Measurements from ENCODE around the gene FTCD.

Gene FTCD

DNA sequence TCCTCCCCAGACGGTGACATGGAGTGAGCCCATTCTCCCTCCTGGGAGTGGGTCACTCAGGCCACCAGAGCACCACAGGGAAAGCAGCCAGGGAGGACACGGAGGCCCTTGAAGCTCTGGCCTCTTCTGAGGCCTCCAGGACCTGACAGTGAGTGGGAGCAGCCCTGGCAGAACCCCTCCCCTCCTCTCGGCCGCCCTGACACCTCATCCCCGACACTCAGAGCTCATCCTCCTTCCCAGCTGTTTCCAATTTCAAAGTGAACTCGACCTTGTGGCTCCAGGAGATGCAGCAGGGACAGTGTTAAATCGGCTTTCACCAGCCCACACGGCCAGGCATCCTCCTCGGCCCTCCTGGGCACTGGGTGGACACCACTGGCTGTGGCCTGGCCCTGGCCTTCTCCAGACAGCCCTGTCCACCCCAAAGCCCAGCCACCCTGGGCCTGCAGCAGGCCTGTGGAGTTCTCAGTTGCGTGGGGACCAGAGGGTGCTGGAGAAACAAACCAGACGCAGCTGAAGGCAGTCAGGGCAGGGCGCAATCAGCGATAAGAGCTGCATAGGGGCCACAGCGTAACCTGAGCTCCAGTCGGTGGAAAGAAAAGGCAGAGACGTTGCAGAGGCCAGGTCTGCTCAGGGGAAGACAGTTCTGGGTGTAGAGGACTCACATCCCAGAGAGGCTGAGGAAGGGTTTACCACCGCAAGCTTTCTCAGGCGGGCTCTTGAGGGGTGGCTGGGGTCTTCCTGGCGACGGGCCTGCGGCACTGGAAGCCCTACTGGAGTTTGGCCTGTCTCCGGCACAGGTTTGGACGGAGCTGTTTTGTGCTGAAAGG lies 27.1 kb downstream of the FTCD start:
- ChIA-PET POLR2A (interaction anchor here (0.8 to 1.1 kb wide), 3 partner anchors 8 to 146 kb away, joined by 3 to 4 read pairs (median 3); partner anchors contain the start of gene COL6A1), CTCF (interaction anchor here (1.4 to 3.4 kb wide), 4 partner anchors 11 to 158 kb away, joined by 5 to 17 read pairs (median 12); no protein-coding TSS in a partner anchor)
- TF ChIP-seq, protein P1, sequence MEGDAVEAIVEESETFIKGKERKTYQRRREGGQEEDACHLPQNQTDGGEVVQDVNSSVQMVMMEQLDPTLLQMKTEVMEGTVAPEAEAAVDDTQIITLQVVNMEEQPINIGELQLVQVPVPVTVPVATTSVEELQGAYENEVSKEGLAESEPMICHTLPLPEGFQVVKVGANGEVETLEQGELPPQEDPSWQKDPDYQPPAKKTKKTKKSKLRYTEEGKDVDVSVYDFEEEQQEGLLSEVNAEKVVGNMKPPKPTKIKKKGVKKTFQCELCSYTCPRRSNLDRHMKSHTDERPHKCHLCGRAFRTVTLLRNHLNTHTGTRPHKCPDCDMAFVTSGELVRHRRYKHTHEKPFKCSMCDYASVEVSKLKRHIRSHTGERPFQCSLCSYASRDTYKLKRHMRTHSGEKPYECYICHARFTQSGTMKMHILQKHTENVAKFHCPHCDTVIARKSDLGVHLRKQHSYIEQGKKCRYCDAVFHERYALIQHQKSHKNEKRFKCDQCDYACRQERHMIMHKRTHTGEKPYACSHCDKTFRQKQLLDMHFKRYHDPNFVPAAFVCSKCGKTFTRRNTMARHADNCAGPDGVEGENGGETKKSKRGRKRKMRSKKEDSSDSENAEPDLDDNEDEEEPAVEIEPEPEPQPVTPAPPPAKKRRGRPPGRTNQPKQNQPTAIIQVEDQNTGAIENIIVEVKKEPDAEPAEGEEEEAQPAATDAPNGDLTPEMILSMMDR (IDR thresholded peaks at IDR 0.05; ENCODE audit: insufficient read depth, low read length, missing control alignments), result no peak
- no peak for DNase-seq (ENCODE audit: low read depth, low spot score)
- H3K4me3 ChIP-seq (ENCODE audit: low read depth, low read length), result no peak overlapping the region

DNA sequence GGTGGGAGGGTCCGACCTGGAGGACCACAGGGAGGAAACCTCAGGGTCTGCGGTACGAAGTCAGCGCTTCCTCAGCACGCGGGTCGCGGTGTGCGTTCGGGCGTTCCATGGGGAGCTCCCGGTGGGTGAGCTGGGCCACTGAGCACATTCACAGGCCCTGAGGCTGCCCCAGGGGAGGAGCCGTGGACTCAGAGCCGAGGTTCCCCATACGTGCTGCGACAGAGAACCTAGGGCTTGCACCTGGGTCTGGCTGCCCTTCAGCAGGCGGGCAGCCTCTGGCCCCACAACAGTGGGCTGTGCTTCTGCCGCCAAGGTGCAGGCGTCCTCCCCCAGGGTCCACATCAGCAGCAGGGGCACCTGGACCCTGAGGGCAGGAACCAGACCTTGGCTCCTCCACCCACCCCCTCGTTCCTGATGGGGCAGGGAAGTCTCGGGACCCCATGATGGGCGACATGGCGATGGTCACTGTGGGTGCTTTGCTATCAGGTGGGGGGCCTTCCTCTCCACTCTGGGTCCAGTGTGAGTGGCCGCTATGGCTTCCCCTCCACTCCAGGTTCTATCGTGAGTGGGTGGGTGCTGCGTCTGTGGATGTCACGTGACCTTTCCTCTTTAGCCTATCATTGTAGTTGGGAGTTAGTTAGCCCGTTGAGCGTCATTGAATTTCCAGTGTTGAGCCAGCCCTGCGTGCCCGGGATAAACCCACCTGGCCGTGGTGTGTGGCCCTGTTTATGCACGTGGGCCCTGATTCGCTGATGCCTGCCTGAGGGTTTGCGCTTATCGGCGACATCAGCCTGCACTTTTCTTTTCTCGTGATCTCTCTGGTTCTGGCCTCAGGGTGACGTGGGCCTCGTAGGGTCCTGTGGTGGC lies 27.9 kb downstream of the FTCD start:
- TF ChIP-seq, protein P1 (IDR thresholded peaks at IDR 0.05; ENCODE audit: insufficient read depth, low read length, missing control alignments), result no peak
- no peak for DNase-seq (ENCODE audit: low read depth, low spot score)
- CTCF ChIA-PET, result interaction anchor here (0.6 to 2.2 kb wide), 5 partner anchors 10 to 158 kb away, joined by 3 to 17 read pairs (median 4); no protein-coding TSS in a partner anchor
- no peak overlapping the region for H3K4me3 ChIP-seq (ENCODE audit: low read depth, low read length)
- POLR2A ChIA-PET, result no interaction called here

DNA sequence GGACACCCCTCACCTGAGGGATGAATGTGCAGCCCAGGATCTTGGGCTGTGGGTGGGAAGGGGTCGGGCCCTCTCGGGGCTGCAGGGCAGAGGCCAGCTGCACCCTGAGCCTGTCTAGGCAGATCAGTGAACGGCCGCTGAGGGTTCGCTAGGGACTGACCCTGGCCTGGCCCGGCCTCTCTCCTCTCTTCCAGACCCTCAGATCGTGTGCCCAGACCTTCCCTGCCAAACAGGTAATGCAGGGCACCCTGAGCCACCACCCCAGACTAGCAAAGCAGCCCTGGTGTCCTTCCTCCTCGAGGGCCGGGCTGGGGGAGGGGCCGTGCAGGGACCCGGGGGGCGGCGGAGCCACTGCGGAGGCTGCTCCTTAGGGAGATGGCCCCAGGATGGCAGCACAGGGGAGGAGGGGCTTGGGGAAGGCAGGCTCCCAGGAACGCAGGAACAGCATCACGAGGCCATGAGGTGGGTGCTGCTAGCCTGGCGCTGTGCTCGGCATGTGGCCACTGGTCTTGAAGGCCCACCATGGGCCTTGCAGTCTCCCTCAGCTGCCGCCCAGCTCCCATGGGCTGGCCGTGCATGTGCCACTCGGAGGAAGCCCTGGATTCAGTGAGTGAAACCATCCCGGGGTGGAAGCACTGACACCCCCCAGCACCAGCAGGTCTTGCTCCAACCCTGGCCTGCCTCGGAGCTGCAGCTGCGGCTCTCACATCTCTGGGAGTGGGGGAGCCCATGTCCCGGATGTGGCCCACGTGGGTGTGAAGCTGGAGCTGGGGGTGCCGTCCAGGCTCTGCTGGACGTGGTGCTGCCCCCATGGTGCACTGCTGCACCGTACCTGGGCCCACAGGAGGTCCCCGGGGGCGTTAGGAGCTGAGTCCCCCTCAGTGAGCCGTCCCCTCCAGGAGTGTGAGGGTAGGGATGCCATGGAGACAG lies 28.8 kb downstream of the FTCD start:
- POLR2A ChIA-PET, result no interaction called here
- TF ChIP-seq, protein P1 (IDR thresholded peaks at IDR 0.05; ENCODE audit: insufficient read depth, low read length, missing control alignments), result no peak
- H3K4me3 ChIP-seq (ENCODE audit: low read depth, low read length), result no peak overlapping the region
- no peak for DNase-seq (ENCODE audit: low read depth, low spot score)
- CTCF ChIA-PET, result interaction anchor here (0.6 to 1.8 kb wide), 5 partner anchors 9 to 157 kb away, joined by 3 to 5 read pairs (median 4); no protein-coding TSS in a partner anchor

DNA sequence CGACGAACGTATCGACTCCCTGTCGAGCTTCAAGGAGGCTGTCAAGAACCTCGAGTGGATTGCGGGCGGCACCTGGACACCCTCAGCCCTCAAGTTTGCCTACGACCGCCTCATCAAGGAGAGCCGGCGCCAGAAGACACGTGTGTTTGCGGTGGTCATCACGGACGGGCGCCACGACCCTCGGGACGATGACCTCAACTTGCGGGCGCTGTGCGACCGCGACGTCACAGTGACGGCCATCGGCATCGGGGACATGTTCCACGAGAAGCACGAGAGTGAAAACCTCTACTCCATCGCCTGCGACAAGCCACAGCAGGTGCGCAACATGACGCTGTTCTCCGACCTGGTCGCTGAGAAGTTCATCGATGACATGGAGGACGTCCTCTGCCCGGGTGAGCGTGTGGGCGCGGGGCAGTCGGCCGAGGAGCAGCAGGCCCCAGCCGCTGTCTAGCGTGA lies 29.5 kb downstream of the FTCD start:
- DNase-seq (ENCODE audit: low read depth, low spot score), result no peak
- TF ChIP-seq, protein P1 (IDR thresholded peaks at IDR 0.05; ENCODE audit: insufficient read depth, low read length, missing control alignments), result no peak
- ChIA-PET POLR2A (no interaction called here), CTCF (interaction anchor here (1.5 to 1.8 kb wide), 2 partner anchors 152 to 156 kb away, joined by 4 to 5 read pairs; no protein-coding TSS in a partner anchor)
- no peak overlapping the region for H3K4me3 ChIP-seq (ENCODE audit: low read depth, low read length)

DNA sequence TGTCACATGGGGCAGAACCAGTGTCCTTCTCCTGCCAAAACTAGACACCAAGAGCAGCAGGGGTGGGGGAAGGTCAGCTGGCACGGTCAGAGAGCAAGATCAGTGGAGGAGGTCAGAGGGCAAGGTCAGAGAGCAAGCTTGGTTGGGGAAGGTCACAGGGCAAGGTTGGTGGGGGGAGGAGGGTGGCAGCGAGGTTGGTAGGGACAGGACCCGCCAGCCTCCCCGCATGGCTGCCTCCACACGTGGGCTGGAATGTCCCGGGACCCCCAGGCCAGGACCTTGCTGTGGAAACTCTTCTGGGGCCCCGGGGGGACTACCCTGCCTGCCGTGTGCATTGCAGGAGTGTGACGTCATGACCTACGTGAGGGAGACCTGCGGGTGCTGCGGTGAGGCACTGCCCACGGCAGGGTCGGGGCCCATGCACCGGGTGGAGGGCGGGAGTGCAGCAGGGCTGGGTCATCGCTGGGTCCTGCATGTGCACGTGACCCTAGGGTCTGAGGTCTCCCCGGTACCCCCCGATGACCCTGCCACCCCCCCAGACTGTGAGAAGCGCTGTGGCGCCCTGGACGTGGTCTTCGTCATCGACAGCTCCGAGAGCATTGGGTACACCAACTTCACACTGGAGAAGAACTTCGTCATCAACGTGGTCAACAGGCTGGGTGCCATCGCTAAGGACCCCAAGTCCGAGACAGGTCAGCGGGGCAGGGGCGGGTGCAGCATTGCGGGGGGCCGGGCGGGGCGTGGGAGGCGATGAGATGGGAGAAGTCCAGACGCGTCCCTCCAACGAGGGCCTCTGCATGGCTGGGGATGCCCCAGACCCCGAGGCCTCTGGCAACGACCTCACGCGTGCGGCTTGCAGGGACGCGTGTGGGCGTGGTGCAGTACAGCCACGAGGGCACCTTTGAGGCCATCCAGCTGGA lies 30.2 kb downstream of the FTCD start:
- ChIA-PET CTCF (interaction anchor here (1.5 kb wide), 1 partner anchor 152 kb away, joined by 5 read pairs; no protein-coding TSS in a partner anchor), POLR2A (no interaction called here)
- no peak overlapping the region for H3K4me3 ChIP-seq (ENCODE audit: low read depth, low read length)
- no peak for DNase-seq (ENCODE audit: low read depth, low spot score)
- TF ChIP-seq, protein P1 (IDR thresholded peaks at IDR 0.05; ENCODE audit: insufficient read depth, low read length, missing control alignments), result no peak
